Lower lobe of right lung (tissue), 2 donors: ENCODE results near the gene SYNM. TPM values are rescaled to one million over a fixed set of nuclear protein-coding genes. Genes with fewer than 3 reads are reported as not detected.

Source experiments
- ATAC-seq, 2 donors: fragments of 200-7000 bp; cut with Tn5 transposase; one replicate each; pipeline ENCODE4 v1.9.1; 2020 to 2022; ENCODE audit warnings: mild to moderate bottlenecking in 2 of 2, moderate library complexity in 2 of 2
- DNase-seq: peaks from one replicate; pipeline ENCODE4 v3.0.0-alpha.2; 2020
- H3K27ac ChIP-seq: fragments of 200-600 bp; one replicate; pipeline ENCODE4 v1.8.0; 2022
- H3K27me3 ChIP-seq: fragments of 200-600 bp; one replicate; pipeline ENCODE4 v1.8.0; 2022; ENCODE audit warnings: low read depth
- H3K36me3 ChIP-seq: fragments of 200-600 bp; one replicate; pipeline ENCODE4 v1.8.0; 2022; ENCODE audit warnings: mild to moderate bottlenecking
- H3K4me1 ChIP-seq: fragments of 200-600 bp; one replicate; pipeline ENCODE4 v1.8.0; 2022
- H3K4me3 ChIP-seq: fragments of 200-600 bp; one replicate; pipeline ENCODE4 v1.8.0; 2022; ENCODE audit warnings: mild to moderate bottlenecking
- H3K9me3 ChIP-seq: fragments of 200-600 bp; one replicate; pipeline ENCODE4 v1.8.0; 2022
- intact Hi-C: fragments of 100-400 bp; cut with DNase I; formaldehyde crosslinking; loops from one replicate; pipeline ENCODE4 v1.11.0; 2022
- total RNA-seq: library from RNA; stranded (reverse); fragmentation: NEBNext Ultra II Directional; extraction: Animal tissue kit (Norgen Biotek cat#: 25700); gene quantifications from one replicate; pipeline ENCODE4 v1.2.1, GENCODE V29; 2021
- TF ChIP-seq, protein P1 (sequence below): fragments of 200-600 bp; IDR thresholded peaks from one replicate; pipeline ENCODE4 v1.8.0; 2022; ENCODE audit warnings: antibody characterized with exemption, mild to moderate bottlenecking
- donor health status: DM: no; HTN: yes; CAD: no; lungs with severe emphysema.

Gene SYNM
- total RNA-seq, 1 donor from 2014 or later = 26.8 TPM

DNA sequence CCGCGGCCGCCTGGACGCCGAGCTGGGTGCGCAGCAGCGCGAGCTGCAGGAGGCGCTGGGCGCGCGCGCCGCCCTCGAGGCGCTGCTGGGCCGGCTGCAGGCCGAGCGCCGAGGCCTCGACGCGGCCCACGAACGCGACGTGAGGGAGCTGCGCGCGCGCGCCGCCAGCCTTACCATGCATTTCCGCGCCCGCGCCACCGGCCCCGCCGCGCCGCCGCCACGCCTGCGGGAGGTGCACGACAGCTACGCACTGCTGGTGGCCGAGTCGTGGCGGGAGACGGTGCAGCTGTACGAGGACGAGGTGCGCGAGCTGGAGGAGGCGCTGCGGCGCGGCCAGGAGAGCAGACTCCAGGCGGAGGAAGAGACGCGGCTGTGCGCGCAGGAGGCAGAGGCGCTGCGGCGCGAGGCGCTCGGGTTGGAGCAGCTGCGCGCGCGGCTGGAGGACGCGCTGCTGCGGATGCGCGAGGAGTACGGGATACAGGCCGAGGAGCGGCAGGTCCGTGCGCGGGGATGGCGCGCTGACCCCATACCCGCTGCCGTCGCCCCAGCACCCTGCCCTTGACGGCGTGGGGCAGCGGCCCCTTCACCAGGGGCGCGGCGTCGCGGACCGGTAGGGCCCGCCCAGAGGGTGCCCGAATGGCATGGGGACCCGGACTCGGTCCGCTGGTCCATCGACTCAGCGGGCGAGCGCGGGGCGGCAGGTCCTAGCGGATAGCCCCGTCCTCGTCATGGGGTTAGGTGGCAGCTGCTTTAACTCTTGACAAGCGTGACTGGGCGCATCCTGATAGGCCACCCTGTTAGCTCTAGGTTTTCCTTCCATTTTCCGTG, 848 bp downstream of the SYNM start:
- Histone ChIP-seq H3K27ac (peak overlapping the region; percentile 43), H3K4me3 (peak overlapping the region; percentile 65), H3K4me1 (peaks cover 20% of the 10 kb centered on the region), H3K9me3 (no peaks in the 10 kb centered on the region), H3K27me3 (peaks cover 41% of the 10 kb centered on the region), H3K36me3 (no peaks in the 10 kb centered on the region)
- TF ChIP-seq, protein P1, sequence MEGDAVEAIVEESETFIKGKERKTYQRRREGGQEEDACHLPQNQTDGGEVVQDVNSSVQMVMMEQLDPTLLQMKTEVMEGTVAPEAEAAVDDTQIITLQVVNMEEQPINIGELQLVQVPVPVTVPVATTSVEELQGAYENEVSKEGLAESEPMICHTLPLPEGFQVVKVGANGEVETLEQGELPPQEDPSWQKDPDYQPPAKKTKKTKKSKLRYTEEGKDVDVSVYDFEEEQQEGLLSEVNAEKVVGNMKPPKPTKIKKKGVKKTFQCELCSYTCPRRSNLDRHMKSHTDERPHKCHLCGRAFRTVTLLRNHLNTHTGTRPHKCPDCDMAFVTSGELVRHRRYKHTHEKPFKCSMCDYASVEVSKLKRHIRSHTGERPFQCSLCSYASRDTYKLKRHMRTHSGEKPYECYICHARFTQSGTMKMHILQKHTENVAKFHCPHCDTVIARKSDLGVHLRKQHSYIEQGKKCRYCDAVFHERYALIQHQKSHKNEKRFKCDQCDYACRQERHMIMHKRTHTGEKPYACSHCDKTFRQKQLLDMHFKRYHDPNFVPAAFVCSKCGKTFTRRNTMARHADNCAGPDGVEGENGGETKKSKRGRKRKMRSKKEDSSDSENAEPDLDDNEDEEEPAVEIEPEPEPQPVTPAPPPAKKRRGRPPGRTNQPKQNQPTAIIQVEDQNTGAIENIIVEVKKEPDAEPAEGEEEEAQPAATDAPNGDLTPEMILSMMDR = no peak
- peak; percentile 56 for DNase-seq
- ATAC-seq = peak; percentile 19
- intact Hi-C loops = no loop called here

DNA sequence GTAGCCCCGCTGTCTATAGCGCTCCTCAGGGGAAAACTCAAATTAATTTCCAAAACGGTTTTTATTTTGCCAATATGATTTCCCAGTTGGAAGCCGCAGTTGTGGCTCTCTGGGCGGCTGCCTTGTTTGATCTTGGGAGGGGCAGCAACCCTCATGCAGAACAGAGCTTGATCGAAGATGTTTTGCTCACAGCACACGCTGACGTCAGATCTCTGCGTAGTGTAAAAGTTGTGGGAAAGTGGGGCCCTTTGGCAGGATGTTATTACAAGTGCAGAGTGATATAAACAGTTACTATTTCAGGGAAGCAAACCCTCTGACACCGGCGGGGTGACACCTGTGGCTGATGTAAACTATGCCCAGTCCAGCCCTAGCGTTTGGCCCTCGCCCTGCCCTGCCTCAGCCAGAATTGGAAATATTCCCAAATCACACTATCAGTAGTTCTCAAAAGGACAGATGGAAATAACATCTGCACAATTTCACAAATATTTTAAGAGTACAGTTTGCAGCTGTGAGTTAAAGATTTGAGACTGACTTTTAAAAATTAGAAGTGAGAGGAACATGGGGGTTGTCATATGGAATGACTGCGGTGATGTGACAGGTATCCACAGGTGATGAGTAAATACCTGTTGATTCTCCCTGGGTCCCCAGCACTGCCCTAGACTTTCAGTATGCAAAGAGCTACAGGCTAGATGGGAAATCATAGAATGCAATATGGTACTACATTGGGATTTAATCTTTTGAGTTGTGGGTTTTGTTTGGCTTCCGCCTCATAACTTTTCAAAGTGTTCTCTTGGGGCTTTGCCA, 1.7 kb downstream of the SYNM start:
- intact Hi-C loops = no loop called here
- peak; percentile 42 for DNase-seq
- Histone ChIP-seq H3K9me3 (no peaks in the 10 kb centered on the region), H3K4me1 (peaks cover 17% of the 10 kb centered on the region), H3K4me3 (peak overlapping the region; percentile 65), H3K27me3 (peaks cover 32% of the 10 kb centered on the region), H3K36me3 (no peaks in the 10 kb centered on the region), H3K27ac (peak overlapping the region; percentile 43)
- ATAC-seq = peak in 1 of 2 donors; percentile 6
- TF ChIP-seq, protein P1 = no peak

DNA sequence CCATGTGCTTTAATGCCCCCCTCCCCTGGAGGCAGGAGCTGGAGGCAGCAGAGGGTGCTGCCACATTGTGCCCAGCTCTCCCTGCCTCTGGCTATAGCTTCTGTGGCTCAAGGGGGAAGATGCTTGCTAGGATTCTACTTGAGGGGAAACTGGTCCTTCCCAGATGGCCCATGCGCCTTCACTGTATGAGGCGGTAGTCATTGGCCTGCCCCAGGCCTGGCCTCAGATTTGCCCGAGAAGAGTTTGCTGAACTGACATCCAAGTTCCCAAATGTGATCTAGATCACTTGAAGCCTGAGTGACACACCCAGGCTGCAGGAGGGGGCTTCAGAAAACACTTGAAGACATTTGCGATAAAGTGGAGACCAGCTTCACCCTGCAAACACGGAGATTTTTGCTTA, 4.1 kb downstream of the SYNM start:
- no peak overlapping the region for H3K4me3 ChIP-seq

DNA sequence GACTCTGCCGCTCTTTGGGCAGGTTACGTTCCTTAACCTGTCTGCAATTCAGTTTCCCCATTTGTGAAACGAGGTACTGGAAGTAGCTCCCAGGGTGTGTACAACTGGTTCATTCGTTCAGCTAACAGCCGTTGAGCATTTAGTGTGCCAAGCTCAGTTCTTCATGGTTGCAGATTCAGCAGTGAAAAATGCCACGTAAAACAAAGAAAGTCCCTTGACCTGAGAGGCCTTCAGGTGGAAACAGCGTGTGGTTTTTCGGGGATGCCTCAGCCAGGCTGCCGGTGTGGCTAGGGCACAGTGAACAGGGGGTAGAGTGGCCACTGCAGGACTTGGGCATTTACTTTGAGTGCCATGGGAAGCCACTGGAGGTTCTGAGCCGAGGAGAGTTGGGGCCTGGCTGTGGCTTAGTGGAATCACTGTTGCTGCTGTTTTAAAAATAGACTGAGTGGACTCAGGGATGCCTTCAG, 4.7 kb downstream of the SYNM start:
- intact Hi-C loops = no loop called here
- TF ChIP-seq, protein P1 = no peak
- ATAC-seq (no peak), DNase-seq (peak; percentile 33)
- no peak overlapping the region for H3K27ac ChIP-seq
- peaks cover 17% of the 10 kb centered on the region for H3K4me1 ChIP-seq
- no peaks in the 10 kb centered on the region for H3K9me3 ChIP-seq
- no peak overlapping the region for H3K4me3 ChIP-seq
- peaks cover 11% of the 10 kb centered on the region for H3K27me3 ChIP-seq
- H3K36me3 ChIP-seq = no peaks in the 10 kb centered on the region

More for the DNA sequence above, 4.1 kb downstream of the SYNM start:
- DNase-seq = peak; percentile 9
- H3K36me3 ChIP-seq = no peaks in the 10 kb centered on the region
- ATAC-seq = no peak
- TF ChIP-seq, protein P1 = no peak
- intact Hi-C loops = no loop called here
- H3K4me1 ChIP-seq = peaks cover 17% of the 10 kb centered on the region
- no peak overlapping the region for H3K27ac ChIP-seq
- H3K9me3 ChIP-seq = no peaks in the 10 kb centered on the region
- peaks cover 11% of the 10 kb centered on the region for H3K27me3 ChIP-seq

DNA sequence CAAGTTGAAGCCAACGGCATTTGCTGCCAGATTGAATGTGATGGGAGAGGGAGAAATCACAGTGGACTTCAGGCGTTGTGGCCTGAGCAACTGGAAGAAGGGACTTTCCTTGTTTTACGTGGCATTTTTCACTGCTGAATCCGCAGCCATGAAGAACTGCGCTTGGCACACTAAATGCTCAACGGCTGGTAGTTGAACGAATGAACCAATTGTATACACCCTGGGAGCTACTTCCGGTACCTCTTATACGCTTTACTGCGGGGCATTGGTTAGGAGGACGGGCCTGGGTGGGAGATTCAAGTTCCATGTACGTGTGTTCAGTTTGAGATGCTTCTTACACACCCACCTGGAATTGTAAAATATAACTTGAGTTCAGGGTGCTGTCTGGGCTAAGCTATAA, 5.2 kb downstream of the SYNM start:
- intact Hi-C loops = no loop called here
- no peak for ATAC-seq
- H3K27ac ChIP-seq = no peak overlapping the region
- peaks cover 11% of the 10 kb centered on the region for H3K27me3 ChIP-seq
- H3K9me3 ChIP-seq = no peaks in the 10 kb centered on the region
- DNase-seq = peak; percentile 4
- TF ChIP-seq, protein P1 = no peak
- no peaks in the 10 kb centered on the region for H3K36me3 ChIP-seq
- no peak overlapping the region for H3K4me3 ChIP-seq
- H3K4me1 ChIP-seq = peaks cover 17% of the 10 kb centered on the region
